ENCODE data around the gene ALOX12B. TPM values are rescaled to one million over a fixed set of nuclear protein-coding genes. Genes with fewer than 3 reads are reported as not detected.

The ALOX12B gene
- total and polyA plus RNA-seq, 8 donors = 0.88 TPM; not detected in 7

DNA sequence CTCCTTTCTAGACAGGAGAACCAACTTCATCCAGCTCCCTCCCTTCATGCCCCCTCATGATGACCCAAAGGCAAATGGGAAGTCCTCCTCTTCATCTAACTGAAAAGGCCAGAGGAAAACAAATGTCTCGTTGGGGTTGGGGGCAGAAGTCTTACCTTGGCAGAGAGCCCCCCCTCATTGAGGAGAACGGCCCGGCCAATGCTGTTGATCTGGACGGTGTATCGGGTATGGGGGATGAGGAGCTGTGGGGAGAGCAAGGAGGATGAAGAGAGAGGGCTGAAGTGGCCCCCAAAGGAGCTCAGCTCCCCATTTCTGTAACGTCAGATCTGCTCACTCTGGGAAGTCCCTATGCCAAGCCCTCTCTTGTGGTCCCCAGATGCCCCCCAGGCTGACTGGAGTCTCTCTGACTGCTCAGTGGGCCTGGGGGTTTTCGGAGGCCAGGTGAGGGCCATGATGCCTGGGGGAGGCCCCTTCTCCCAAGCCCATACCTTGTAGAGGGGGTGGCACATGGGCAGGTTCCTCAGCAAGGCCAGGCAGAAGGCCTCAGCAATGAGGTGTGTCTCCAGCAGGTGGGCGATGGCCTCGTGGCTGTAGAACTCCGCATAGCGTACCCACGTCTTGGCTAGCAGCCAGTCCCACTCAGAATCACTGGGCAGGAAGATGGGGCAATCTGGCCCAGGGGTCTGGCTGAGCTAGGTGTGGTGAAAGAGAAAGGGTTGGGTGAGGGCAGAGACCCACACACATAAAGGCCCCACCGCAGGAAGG is 10.8 kb downstream of the ALOX12B start:
- Histone ChIP-seq H3K9me3 (no peaks in the 10 kb centered on the region), H3K27ac (no peak overlapping the region), H3K4me1 (peaks cover 35 to 46% (median 42%) of the 10 kb centered on the region in 4 donors), H3K36me3 (no peaks in the 10 kb centered on the region), H3K27me3 (peaks cover 17 to 99% (median 91%) of the 10 kb centered on the region in 3 donors), H3K4me3 (no peak overlapping the region)
- DNase-seq = no peak
- TF ChIP-seq POLR2AphosphoS5 (IDR thresholded peaks at IDR 0.05) (no peak), POLR2A (IDR thresholded peaks at IDR 0.05) (no peak), CTCF (IDR thresholded peaks at IDR 0.05) (no peak)
- 74 to 82% (median 79%) methylated on average over 7 to 13 of the region's 13 CpGs for WGBS, 5 donors
- intact Hi-C loops (cut with DNase I; ENCODE audit: low total_unique reads) = no loop called here

DNA sequence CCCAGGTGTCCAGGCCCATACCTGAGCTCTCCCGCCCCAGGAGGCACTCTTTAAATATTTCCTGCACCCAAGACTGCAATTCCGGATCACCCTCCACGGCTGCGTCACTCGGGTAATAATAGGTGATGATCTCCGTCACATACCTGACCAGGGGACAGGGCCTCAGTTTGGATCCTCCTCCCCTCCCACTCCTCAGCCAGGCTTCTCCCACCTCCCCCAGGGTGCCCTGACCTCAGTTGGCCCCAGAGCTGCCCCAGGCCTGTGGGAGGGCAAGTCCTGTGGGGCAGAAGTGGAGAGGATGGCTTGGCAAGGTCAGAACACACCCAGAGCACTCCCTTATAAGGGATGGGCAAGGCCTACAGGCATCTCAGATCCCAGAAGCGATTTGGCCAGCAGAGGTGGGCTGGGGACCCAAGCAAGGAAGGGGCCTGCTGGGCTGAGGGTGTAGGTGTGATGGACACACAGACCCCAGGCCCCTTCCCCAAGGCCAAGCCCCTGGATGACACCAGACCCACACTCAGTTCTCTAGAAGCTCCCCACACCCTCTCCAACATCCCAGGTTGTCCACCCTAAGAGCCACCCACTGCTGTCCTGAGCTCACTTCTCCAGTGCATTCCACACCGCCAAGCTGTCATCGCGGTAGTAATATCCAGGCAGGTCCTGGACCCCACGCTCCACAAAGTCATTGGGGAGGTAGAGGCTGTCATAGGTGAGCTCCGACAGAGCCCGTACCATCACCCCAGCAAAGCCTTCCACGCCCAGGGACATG is 11.8 kb downstream of the ALOX12B start:
- 80 to 89% (median 88%) methylated on average over 13 to 14 of the region's 14 CpGs for WGBS, 5 donors

GRCh38 chr17:8075081-8075480 is 12.4 kb downstream of the ALOX12B start:
- H3K4me1 ChIP-seq = peaks cover 28 to 35% (median 33%) of the 10 kb centered on the region in 4 donors
- no peak overlapping the region for H3K4me3 ChIP-seq
- no peaks in the 10 kb centered on the region for H3K9me3 ChIP-seq
- 75 to 97% (median 84%) methylated on average over 3 of the region's 3 CpGs for WGBS, 5 donors
- H3K27ac ChIP-seq = no peak overlapping the region
- intact Hi-C loops (cut with DNase I; ENCODE audit: low total_unique reads) = no loop called here
- no peaks in the 10 kb centered on the region for H3K36me3 ChIP-seq
- H3K27me3 ChIP-seq = peaks cover 17 to 99% (median 83%) of the 10 kb centered on the region in 3 donors
- no peak for DNase-seq
- TF ChIP-seq EP300 (IDR thresholded peaks at IDR 0.05) (no peak), POLR2AphosphoS5 (IDR thresholded peaks at IDR 0.05) (no peak), CTCF (IDR thresholded peaks at IDR 0.05) (no peak), POLR2A (IDR thresholded peaks at IDR 0.05) (no peak)

More for the DNA sequence above, 11.8 kb downstream of the ALOX12B start:
- TF ChIP-seq POLR2A (IDR thresholded peaks at IDR 0.05) (no peak), CTCF (IDR thresholded peaks at IDR 0.05) (no peak), POLR2AphosphoS5 (IDR thresholded peaks at IDR 0.05) (no peak), EP300 (IDR thresholded peaks at IDR 0.05) (no peak)
- Histone ChIP-seq H3K36me3 (no peaks in the 10 kb centered on the region), H3K9me3 (no peaks in the 10 kb centered on the region), H3K4me3 (no peak overlapping the region), H3K27ac (no peak overlapping the region), H3K27me3 (peaks cover 17 to 99% (median 90%) of the 10 kb centered on the region in 3 donors), H3K4me1 (peaks cover 35 to 42% (median 40%) of the 10 kb centered on the region in 4 donors)
- intact Hi-C loops (cut with DNase I; ENCODE audit: low total_unique reads) = no loop called here
- DNase-seq = no peak

- H3K9me3 ChIP-seq = no peaks in the 10 kb centered on the region
- H3K27ac ChIP-seq = no peak overlapping the region
- 42 to 48% (median 48%) methylated on average over 7 of the region's 7 CpGs for WGBS, 5 donors
- DNase-seq = no peak
- no peaks in the 10 kb centered on the region for H3K36me3 ChIP-seq
- no peak overlapping the region for H3K4me3 ChIP-seq
- H3K4me1 ChIP-seq = peaks cover 23 to 32% (median 31%) of the 10 kb centered on the region in 4 donors
- intact Hi-C loops (cut with DNase I; ENCODE audit: low total_unique reads) = no loop called here
- H3K27me3 ChIP-seq = peaks cover 17 to 93% (median 80%) of the 10 kb centered on the region in 3 donors
- TF ChIP-seq POLR2AphosphoS5 (IDR thresholded peaks at IDR 0.05) (no peak), CTCF (IDR thresholded peaks at IDR 0.05) (no peak), EP300 (IDR thresholded peaks at IDR 0.05) (no peak), POLR2A (IDR thresholded peaks at IDR 0.05) (no peak)
Observed at GRCh38 chr17:8074554-8074953, 13.0 kb downstream of the ALOX12B start.

Measured in stomach (tissue), 9 donors.